Measurements from ENCODE around the gene SV2C.
"Not testable (repeated sequence)": the region's sequence is repeated elsewhere in the genome, so short reads cannot be mapped to it uniquely, and the experiment has no call there.

- not testable (repeated sequence) for TF ChIP-seq SP1 (IDR thresholded peaks at IDR 0.05); ATF3 (IDR thresholded peaks at IDR 0.05); RAD21 (IDR thresholded peaks at IDR 0.05); NR2F2 (IDR thresholded peaks at IDR 0.05); GABPA (IDR thresholded peaks at IDR 0.05 in 1 of 2, conservative IDR thresholded peaks at IDR 0.05 in 1 of 2); YY1 (IDR thresholded peaks at IDR 0.05); JUND (IDR thresholded peaks at IDR 0.05); HNF4A (conservative IDR thresholded peaks at IDR 0.05); FOXA1 (IDR thresholded peaks at IDR 0.05)
- TF ChIP-seq, protein P1, sequence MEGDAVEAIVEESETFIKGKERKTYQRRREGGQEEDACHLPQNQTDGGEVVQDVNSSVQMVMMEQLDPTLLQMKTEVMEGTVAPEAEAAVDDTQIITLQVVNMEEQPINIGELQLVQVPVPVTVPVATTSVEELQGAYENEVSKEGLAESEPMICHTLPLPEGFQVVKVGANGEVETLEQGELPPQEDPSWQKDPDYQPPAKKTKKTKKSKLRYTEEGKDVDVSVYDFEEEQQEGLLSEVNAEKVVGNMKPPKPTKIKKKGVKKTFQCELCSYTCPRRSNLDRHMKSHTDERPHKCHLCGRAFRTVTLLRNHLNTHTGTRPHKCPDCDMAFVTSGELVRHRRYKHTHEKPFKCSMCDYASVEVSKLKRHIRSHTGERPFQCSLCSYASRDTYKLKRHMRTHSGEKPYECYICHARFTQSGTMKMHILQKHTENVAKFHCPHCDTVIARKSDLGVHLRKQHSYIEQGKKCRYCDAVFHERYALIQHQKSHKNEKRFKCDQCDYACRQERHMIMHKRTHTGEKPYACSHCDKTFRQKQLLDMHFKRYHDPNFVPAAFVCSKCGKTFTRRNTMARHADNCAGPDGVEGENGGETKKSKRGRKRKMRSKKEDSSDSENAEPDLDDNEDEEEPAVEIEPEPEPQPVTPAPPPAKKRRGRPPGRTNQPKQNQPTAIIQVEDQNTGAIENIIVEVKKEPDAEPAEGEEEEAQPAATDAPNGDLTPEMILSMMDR (IDR thresholded peaks at IDR 0.05; ENCODE audit: low read depth, low read length, missing input control), result not testable (repeated sequence)
- TF ChIP-seq, protein P2, sequence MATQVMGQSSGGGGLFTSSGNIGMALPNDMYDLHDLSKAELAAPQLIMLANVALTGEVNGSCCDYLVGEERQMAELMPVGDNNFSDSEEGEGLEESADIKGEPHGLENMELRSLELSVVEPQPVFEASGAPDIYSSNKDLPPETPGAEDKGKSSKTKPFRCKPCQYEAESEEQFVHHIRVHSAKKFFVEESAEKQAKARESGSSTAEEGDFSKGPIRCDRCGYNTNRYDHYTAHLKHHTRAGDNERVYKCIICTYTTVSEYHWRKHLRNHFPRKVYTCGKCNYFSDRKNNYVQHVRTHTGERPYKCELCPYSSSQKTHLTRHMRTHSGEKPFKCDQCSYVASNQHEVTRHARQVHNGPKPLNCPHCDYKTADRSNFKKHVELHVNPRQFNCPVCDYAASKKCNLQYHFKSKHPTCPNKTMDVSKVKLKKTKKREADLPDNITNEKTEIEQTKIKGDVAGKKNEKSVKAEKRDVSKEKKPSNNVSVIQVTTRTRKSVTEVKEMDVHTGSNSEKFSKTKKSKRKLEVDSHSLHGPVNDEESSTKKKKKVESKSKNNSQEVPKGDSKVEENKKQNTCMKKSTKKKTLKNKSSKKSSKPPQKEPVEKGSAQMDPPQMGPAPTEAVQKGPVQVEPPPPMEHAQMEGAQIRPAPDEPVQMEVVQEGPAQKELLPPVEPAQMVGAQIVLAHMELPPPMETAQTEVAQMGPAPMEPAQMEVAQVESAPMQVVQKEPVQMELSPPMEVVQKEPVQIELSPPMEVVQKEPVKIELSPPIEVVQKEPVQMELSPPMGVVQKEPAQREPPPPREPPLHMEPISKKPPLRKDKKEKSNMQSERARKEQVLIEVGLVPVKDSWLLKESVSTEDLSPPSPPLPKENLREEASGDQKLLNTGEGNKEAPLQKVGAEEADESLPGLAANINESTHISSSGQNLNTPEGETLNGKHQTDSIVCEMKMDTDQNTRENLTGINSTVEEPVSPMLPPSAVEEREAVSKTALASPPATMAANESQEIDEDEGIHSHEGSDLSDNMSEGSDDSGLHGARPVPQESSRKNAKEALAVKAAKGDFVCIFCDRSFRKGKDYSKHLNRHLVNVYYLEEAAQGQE (IDR thresholded peaks at IDR 0.05), result not testable (repeated sequence)
- TF ChIP-seq, protein P3, sequence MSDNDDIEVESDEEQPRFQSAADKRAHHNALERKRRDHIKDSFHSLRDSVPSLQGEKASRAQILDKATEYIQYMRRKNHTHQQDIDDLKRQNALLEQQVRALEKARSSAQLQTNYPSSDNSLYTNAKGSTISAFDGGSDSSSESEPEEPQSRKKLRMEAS (IDR thresholded peaks at IDR 0.05), result not testable (repeated sequence)
- TF ChIP-seq, protein P4, sequence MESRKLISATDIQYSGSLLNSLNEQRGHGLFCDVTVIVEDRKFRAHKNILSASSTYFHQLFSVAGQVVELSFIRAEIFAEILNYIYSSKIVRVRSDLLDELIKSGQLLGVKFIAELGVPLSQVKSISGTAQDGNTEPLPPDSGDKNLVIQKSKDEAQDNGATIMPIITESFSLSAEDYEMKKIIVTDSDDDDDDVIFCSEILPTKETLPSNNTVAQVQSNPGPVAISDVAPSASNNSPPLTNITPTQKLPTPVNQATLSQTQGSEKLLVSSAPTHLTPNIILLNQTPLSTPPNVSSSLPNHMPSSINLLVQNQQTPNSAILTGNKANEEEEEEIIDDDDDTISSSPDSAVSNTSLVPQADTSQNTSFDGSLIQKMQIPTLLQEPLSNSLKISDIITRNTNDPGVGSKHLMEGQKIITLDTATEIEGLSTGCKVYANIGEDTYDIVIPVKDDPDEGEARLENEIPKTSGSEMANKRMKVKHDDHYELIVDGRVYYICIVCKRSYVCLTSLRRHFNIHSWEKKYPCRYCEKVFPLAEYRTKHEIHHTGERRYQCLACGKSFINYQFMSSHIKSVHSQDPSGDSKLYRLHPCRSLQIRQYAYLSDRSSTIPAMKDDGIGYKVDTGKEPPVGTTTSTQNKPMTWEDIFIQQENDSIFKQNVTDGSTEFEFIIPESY (IDR thresholded peaks at IDR 0.05), result not testable (repeated sequence)
Observed at GRCh38 chr5:76242155-76242554, 159.0 kb downstream of the SV2C start.

Measured in liver (tissue), 3 donors.